GM12875 (cell line): ENCODE data around the gene MCTP1.

Experiments
- H3K4me3 ChIP-seq: one replicate; pipeline ENCODE4 v1.5.1; 2011; ENCODE audit warnings: low read depth, low read length, control low read depth
- TF ChIP-seq, protein P1 (sequence below): IDR thresholded peaks from 2 replicates; pipeline ENCODE4 v1.5.1; 2011; ENCODE audit warnings: low read depth, mild to moderate bottlenecking, control low read depth, inconsistent platforms, low read length, moderate library complexity, borderline replicate concordance; ENCODE audit not compliant: insufficient read depth

Gene MCTP1

DNA sequence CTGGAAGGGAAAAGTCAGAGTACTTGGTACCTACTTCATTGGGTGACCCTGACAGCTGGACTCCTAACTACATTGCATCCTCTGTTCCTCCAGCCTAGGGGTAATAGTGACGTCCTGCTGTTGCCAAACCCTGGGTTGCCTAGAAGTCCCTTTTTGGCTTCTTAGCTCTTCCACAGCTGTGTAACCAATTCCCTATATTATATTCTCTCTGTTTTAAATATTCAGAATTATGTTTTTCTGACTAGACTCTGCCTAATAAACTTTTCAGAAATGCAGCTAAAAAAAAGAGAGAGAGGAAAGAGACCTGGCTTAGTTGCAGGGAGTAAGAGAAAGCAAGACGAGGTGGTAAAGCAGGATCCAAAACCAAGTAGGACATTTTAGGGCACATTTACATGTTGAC, 28.4 kb downstream of the MCTP1 start:
- TF ChIP-seq, protein P1, sequence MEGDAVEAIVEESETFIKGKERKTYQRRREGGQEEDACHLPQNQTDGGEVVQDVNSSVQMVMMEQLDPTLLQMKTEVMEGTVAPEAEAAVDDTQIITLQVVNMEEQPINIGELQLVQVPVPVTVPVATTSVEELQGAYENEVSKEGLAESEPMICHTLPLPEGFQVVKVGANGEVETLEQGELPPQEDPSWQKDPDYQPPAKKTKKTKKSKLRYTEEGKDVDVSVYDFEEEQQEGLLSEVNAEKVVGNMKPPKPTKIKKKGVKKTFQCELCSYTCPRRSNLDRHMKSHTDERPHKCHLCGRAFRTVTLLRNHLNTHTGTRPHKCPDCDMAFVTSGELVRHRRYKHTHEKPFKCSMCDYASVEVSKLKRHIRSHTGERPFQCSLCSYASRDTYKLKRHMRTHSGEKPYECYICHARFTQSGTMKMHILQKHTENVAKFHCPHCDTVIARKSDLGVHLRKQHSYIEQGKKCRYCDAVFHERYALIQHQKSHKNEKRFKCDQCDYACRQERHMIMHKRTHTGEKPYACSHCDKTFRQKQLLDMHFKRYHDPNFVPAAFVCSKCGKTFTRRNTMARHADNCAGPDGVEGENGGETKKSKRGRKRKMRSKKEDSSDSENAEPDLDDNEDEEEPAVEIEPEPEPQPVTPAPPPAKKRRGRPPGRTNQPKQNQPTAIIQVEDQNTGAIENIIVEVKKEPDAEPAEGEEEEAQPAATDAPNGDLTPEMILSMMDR = no peak
- H3K4me3 ChIP-seq = no peak overlapping the region

GRCh38 chr5:95252801-95253200, 32.1 kb downstream of the MCTP1 start:
- no peak overlapping the region for H3K4me3 ChIP-seq

DNA sequence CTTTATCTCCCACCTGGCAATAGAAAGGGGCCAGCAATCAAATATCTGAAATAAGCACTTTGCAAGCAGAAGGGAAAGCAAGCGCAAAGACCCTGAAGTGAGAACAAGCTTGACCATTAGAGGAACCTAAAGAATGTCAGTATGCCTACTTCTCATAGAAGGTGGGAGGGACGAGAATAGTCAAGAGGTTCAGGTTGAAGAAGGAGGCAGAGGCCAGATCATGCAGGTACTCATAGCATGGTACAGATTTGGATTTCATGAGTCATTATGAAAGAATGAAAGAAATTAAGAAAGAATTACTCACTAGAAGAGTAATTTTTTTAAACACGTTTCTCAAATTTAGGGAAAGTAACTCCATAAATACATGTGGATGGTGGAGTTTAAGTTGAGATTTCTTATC, 33.7 kb downstream of the MCTP1 start:
- H3K4me3 ChIP-seq = no peak overlapping the region
- TF ChIP-seq, protein P1 = no peak

More at GRCh38 chr5:95252801-95253200, 32.1 kb downstream of the MCTP1 start:
- TF ChIP-seq, protein P1 = no peak

GRCh38 chr5:95244479-95244878, 40.4 kb downstream of the MCTP1 start:
- no peak overlapping the region for H3K4me3 ChIP-seq
- TF ChIP-seq, protein P1 = no peak

DNA sequence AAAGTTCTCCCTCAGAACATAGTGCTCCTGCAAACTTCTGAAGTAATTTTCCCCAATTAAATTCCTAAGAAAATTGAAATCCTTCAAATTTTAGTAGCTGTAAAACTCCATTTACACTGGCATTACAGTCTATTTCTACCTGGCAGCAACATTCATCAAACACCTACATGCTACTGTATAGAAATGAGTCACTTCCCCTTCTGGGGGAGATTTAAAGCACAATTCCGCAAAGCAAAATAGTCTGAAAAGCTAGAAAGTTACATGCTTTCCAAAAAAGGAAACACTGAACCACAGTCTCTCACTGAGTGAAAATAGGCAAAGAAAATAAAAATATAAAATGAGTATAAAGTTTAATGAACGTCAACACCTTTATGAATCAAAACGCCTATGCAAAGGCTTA, 43.3 kb downstream of the MCTP1 start:
- no peak overlapping the region for H3K4me3 ChIP-seq
- TF ChIP-seq, protein P1 = no peak

DNA sequence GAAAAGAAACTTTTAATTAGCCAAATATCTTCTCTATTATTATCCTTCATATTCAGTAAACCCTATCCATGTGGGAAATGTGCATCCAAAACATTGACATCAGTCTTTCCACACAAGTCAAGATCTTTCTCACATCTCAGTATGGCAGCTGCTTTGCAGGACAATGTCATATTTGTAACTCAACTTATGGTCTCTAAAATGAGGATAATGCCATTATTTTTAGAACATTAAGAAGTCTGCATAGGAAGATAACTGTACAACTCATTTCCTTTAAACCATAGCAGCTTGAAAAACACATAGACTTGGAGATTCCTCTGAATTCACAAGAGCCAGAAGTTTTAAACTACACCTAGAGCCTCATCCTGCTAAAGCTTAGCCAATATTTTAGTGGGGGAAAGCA, 43.7 kb downstream of the MCTP1 start:
- H3K4me3 ChIP-seq = no peak overlapping the region
- TF ChIP-seq, protein P1 = no peak

DNA sequence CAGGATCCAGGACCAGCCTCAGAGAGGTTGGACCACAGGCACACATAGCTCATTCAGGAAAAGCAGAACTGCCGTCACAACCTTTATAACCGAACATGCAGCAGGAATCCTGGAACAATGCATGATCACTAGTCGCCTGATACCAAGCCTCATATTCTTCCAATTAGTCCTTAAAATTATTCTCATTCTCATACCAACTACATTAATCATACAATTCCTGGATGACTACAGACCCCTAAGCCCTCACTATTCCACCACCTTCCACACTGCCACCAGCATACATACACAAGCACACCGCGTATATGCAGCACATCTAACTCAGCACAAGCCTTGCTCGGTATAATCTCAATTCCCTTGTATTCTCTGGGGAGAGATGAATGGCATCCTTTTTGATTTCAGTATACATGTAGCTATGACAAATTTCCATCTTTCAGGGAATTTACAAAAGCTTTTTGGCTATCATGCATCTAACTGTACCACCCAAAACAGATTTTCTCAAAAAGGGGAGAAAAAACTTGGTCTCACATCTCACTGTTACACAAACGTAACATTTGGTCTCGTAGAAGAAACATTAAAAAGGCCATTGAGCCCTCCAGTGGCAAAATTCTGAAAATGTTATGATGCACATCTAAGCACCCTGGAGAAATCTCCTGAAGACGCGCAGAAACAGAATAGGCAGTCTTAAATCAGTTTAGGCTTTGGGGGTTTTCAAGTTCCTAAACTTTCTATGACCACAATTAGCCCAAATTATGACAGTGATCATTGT, 46.2 kb downstream of the MCTP1 start:
- TF ChIP-seq, protein P1 = no peak
- H3K4me3 ChIP-seq = no peak overlapping the region
